ENCODE measurements around the gene ADAMTSL1. TPM values are rescaled to one million over a fixed set of nuclear protein-coding genes. Genes with fewer than 3 reads are reported as not detected.

The ADAMTSL1 gene
- total RNA-seq, 1 donor from 2014 or later = 12.6 TPM

GRCh38 chr9:18601026-18601425, 127.1 kb downstream of the ADAMTSL1 start:
- peaks cover 29% of the 10 kb centered on the region for H3K79me2 ChIP-seq (ENCODE audit: insufficient read depth, low read length)
- peaks cover 9% of the 10 kb centered on the region for H3K4me1 ChIP-seq (ENCODE audit: insufficient read depth, low read length)
- TF ChIP-seq CTCF (IDR thresholded peaks at IDR 0.05; ENCODE audit: insufficient read depth, low read depth, low read length) = no peak
- H3K4me2 ChIP-seq (ENCODE audit: low read length) = no peak overlapping the region
- Mint-ChIP-seq H3K27me3 (ENCODE audit: low read depth, unreplicated experiment) (no peaks in the 10 kb centered on the region), H3K4me3 (ENCODE audit: unreplicated experiment) (no peak overlapping the region), H3K9me3 (ENCODE audit: unreplicated experiment) (no peaks in the 10 kb centered on the region), H3K27ac (ENCODE audit: unreplicated experiment) (no peak overlapping the region), H3K4me1 (ENCODE audit: low read depth, unreplicated experiment) (no peaks in the 10 kb centered on the region), H3K36me3 (ENCODE audit: low read depth, unreplicated experiment) (no peaks in the 10 kb centered on the region)
- no peak for FAIRE-seq
- H3K9ac ChIP-seq (ENCODE audit: low read length) = no peak overlapping the region
- no peaks in the 10 kb centered on the region for H4K20me1 ChIP-seq (ENCODE audit: insufficient read depth, low read length)
- peak; percentile 36 for DNase-seq (ENCODE audit: low read depth)
- H3K9me3 ChIP-seq (ENCODE audit: insufficient read depth, low read depth, low read length) = no peaks in the 10 kb centered on the region
- no peak overlapping the region for H2AFZ ChIP-seq (ENCODE audit: low read depth, low read length)
- H3K4me3 ChIP-seq (ENCODE audit: insufficient read depth, low read depth, low read length) = no peak overlapping the region
- no peaks in the 10 kb centered on the region for H3K27me3 ChIP-seq (ENCODE audit: insufficient read depth, low read length)
- no peak overlapping the region for H3K27ac ChIP-seq (ENCODE audit: low read depth, low read length)
- H3K36me3 ChIP-seq (ENCODE audit: insufficient read depth, low read length) = peaks cover 5% of the 10 kb centered on the region

GRCh38 chr9:18601956-18602355, 128.0 kb downstream of the ADAMTSL1 start:
- Histone ChIP-seq H3K9me3 (ENCODE audit: insufficient read depth, low read depth, low read length) (no peaks in the 10 kb centered on the region), H3K36me3 (ENCODE audit: insufficient read depth, low read length) (peaks cover 5% of the 10 kb centered on the region), H3K4me1 (ENCODE audit: insufficient read depth, low read length) (peaks cover 16% of the 10 kb centered on the region), H4K20me1 (ENCODE audit: insufficient read depth, low read length) (no peaks in the 10 kb centered on the region), H3K27ac (ENCODE audit: low read depth, low read length) (no peak overlapping the region), H3K79me2 (ENCODE audit: insufficient read depth, low read length) (peaks cover 29% of the 10 kb centered on the region), H3K9ac (ENCODE audit: low read length) (no peak overlapping the region), H3K4me2 (ENCODE audit: low read length) (no peak overlapping the region), H3K4me3 (ENCODE audit: insufficient read depth, low read depth, low read length) (no peak overlapping the region), H2AFZ (ENCODE audit: low read depth, low read length) (no peak overlapping the region), H3K27me3 (ENCODE audit: insufficient read depth, low read length) (no peaks in the 10 kb centered on the region)
- FAIRE-seq (peak; percentile 5), DNase-seq (ENCODE audit: low read depth) (no peak)
- H3K27ac Mint-ChIP-seq (ENCODE audit: unreplicated experiment) = no peak overlapping the region
- peaks cover 6% of the 10 kb centered on the region for H3K4me1 Mint-ChIP-seq (ENCODE audit: low read depth, unreplicated experiment)
- H3K36me3 Mint-ChIP-seq (ENCODE audit: low read depth, unreplicated experiment) = no peaks in the 10 kb centered on the region
- no peaks in the 10 kb centered on the region for H3K27me3 Mint-ChIP-seq (ENCODE audit: low read depth, unreplicated experiment)
- no peak overlapping the region for H3K4me3 Mint-ChIP-seq (ENCODE audit: unreplicated experiment)
- TF ChIP-seq EZH2 (IDR thresholded peaks at IDR 0.05; ENCODE audit: insufficient read depth, low read length) (no peak), CTCF (IDR thresholded peaks at IDR 0.05; ENCODE audit: insufficient read depth, low read depth, low read length) (no peak)
- H3K9me3 Mint-ChIP-seq (ENCODE audit: unreplicated experiment) = no peaks in the 10 kb centered on the region

- H3K79me2 ChIP-seq (ENCODE audit: insufficient read depth, low read length) = peaks cover 38% of the 10 kb centered on the region
- no peaks in the 10 kb centered on the region for H3K9me3 ChIP-seq (ENCODE audit: insufficient read depth, low read depth, low read length)
- no peak overlapping the region for H2AFZ ChIP-seq (ENCODE audit: low read depth, low read length)
- Mint-ChIP-seq H3K9me3 (ENCODE audit: unreplicated experiment) (no peaks in the 10 kb centered on the region), H3K36me3 (ENCODE audit: low read depth, unreplicated experiment) (no peaks in the 10 kb centered on the region), H3K4me1 (ENCODE audit: low read depth, unreplicated experiment) (peaks cover 6% of the 10 kb centered on the region), H3K4me3 (ENCODE audit: unreplicated experiment) (no peak overlapping the region), H3K27me3 (ENCODE audit: low read depth, unreplicated experiment) (no peaks in the 10 kb centered on the region), H3K27ac (ENCODE audit: unreplicated experiment) (no peak overlapping the region)
- H4K20me1 ChIP-seq (ENCODE audit: insufficient read depth, low read length) = no peaks in the 10 kb centered on the region
- peaks cover 16% of the 10 kb centered on the region for H3K4me1 ChIP-seq (ENCODE audit: insufficient read depth, low read length)
- TF ChIP-seq EZH2 (IDR thresholded peaks at IDR 0.05; ENCODE audit: insufficient read depth, low read length) (no peak), CTCF (IDR thresholded peaks at IDR 0.05; ENCODE audit: insufficient read depth, low read depth, low read length) (no peak)
- DNase-seq (ENCODE audit: low read depth) = no peak
- no peaks in the 10 kb centered on the region for H3K27me3 ChIP-seq (ENCODE audit: insufficient read depth, low read length)
- no peak overlapping the region for H3K9ac ChIP-seq (ENCODE audit: low read length)
- FAIRE-seq = no peak
- H3K4me3 ChIP-seq (ENCODE audit: insufficient read depth, low read depth, low read length) = no peak overlapping the region
- H3K27ac ChIP-seq (ENCODE audit: low read depth, low read length) = no peak overlapping the region
- peaks cover 5% of the 10 kb centered on the region for H3K36me3 ChIP-seq (ENCODE audit: insufficient read depth, low read length)
- H3K4me2 ChIP-seq (ENCODE audit: low read length) = peak overlapping the region; percentile 14
These were observed 131.1 kb downstream of the ADAMTSL1 start for GRCh38 chr9:18604767-18605730.

Data from astrocyte (in vitro differentiated cells and primary cell).